ENCODE data around the gene TTLL6. TPM values are rescaled to one million over a fixed set of nuclear protein-coding genes. Genes with fewer than 3 reads are reported as not detected.
"Not testable (repeated sequence)": the region's sequence is repeated elsewhere in the genome, so short reads cannot be mapped to it uniquely, and the experiment has no call there.

The TTLL6 gene
- total and polyA plus RNA-seq, 4 donors = 0.02 to 0.08 TPM; not detected in 2

GRCh38 chr17:48840441-48840840, 23.4 kb upstream of the TTLL6 start:
- no peak overlapping the region for H3K4me3 ChIP-seq (ENCODE audit: low read depth in 1 of 3, low read length in 3 of 3)
- WGBS = 77% methylated on average over 3 of the region's 3 CpGs
- H3K9ac ChIP-seq (ENCODE audit: low read depth in 1 of 2, low read length in 2 of 2) = no peak overlapping the region
- H3K4me1 ChIP-seq (ENCODE audit: control insufficient read depth in 4 of 4, insufficient read depth in 4 of 4, low read length in 3 of 4) = peaks cover 9 to 38% (median 29%) of the 10 kb centered on the region in 4 donors
- H3K27me3 ChIP-seq (ENCODE audit: control insufficient read depth in 4 of 4, insufficient read depth in 4 of 4, low read length in 3 of 4) = no peaks in the 10 kb centered on the region
- peak overlapping the region; percentile 82 to 94 for H3K27ac ChIP-seq (ENCODE audit: low read depth in 1 of 2, low read length in 2 of 2)
- TF ChIP-seq RXRA (IDR thresholded peaks at IDR 0.05) (no peak), CTCF (IDR thresholded peaks at IDR 0.05; ENCODE audit: low read depth, low read length, missing input control) (no peak), TAF1 (conservative IDR thresholded peaks at IDR 0.05) (no peak), ZBTB33 (IDR thresholded peaks at IDR 0.05) (no peak), YY1 (IDR thresholded peaks at IDR 0.05) (no peak), SP1 (IDR thresholded peaks at IDR 0.05) (no peak), JUND (IDR thresholded peaks at IDR 0.05) (no peak), FOXA2 (IDR thresholded peaks at IDR 0.05) (no peak), HNF4G (IDR thresholded peaks at IDR 0.05) (no peak), REST (IDR thresholded peaks at IDR 0.05) (no peak), ATF3 (IDR thresholded peaks at IDR 0.05) (no peak), HNF4A (conservative IDR thresholded peaks at IDR 0.05) (no peak), FOXA1 (IDR thresholded peaks at IDR 0.05) (no peak), EGR1 (IDR thresholded peaks at IDR 0.05; ENCODE audit: low read depth in 2 of 2) (no peak), NR2F2 (IDR thresholded peaks at IDR 0.05) (no peak)
- no peak for DNase-seq (ENCODE audit: low spot score)
- H3K9me3 ChIP-seq (ENCODE audit: control insufficient read depth in 4 of 4, low read length in 3 of 4) = no peaks in the 10 kb centered on the region
- peaks cover 2 to 8% (median 4%) of the 10 kb centered on the region in 4 donors for H3K36me3 ChIP-seq (ENCODE audit: control insufficient read depth in 4 of 4, insufficient read depth in 3 of 4, low read depth in 1 of 4, low read length in 3 of 4)

- peaks cover 16 to 42% (median 31%) of the 10 kb centered on the region in 4 donors for H3K4me1 ChIP-seq (ENCODE audit: control insufficient read depth in 4 of 4, insufficient read depth in 4 of 4, low read length in 3 of 4)
- not testable (repeated sequence) for H3K9me3 ChIP-seq (ENCODE audit: control insufficient read depth in 4 of 4, low read length in 3 of 4); H3K9ac ChIP-seq (ENCODE audit: low read depth in 1 of 2, low read length in 2 of 2); H3K27ac ChIP-seq (ENCODE audit: low read depth in 1 of 2, low read length in 2 of 2); DNase-seq (ENCODE audit: low spot score); H3K36me3 ChIP-seq (ENCODE audit: control insufficient read depth in 4 of 4, insufficient read depth in 3 of 4, low read depth in 1 of 4, low read length in 3 of 4); H3K27me3 ChIP-seq (ENCODE audit: control insufficient read depth in 4 of 4, insufficient read depth in 4 of 4, low read length in 3 of 4); H3K4me3 ChIP-seq (ENCODE audit: low read depth in 1 of 3, low read length in 3 of 3)
- 83% methylated on average over 4 of the region's 4 CpGs for WGBS
Measured at GRCh38 chr17:48837458-48837857, 20.4 kb upstream of the TTLL6 start.
